ENCODE results near the gene PDE7B.
"Not testable (repeated sequence)": the region's sequence is repeated elsewhere in the genome, so short reads cannot be mapped to it uniquely, and the experiment has no call there.

The PDE7B gene

DNA sequence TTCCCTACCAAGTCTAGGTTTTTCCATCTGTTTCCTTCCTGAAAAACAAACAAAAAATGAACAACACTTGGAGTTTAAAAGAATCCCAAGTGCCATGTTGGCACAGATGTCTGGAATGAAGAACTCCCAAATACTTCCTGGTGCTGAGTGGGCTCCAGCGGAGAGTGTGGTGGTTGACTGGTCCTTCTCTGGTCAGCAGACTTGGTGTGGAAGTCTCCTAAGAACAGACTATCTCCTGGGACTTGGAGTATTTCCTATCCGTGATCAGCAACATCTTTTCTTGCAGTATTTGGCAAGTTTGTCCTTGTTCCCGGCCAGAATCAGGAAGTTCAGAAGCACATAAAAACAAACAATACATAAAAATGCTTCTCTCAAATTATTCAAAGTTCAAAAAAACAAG, 244.5 kb downstream of the PDE7B start:
- DNase-seq (ENCODE audit: low read depth in 1 of 2, low spot score in 1 of 2) = no peak

DNA sequence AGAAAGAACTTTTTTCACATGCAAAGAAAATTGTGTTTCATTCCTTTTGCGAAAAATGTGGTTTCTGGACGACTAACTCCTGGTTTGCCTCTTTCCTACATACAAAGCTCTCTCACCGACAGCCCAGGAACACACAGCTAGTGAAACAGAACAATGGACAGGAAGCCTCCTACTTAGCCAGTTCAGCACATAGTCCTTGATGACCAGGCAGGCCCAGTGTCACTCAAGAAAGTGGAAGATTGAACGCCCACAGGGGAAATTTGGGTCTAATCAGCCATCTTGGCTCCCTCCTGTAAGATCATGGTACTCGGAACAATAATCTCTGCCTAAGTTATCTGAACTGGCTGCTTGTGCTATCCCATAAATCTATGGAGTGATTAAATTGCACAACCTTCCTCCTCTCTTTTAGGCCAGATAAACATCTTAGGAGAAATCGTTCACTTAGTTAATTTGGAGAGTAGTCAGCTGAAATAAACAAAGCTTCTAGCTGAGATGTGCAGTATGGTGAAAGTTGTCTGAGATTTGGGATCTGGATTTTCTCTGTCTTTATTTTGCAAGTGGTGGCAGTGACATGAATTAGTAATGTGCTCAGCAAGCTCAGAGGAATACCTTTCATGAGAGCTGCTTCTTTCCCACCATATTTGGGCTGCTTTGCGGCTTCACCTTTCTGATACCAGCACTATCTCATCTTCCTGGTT, 251.6 kb downstream of the PDE7B start:
- DNase-seq (ENCODE audit: low read depth in 1 of 2, low spot score in 1 of 2) = no peak

DNA sequence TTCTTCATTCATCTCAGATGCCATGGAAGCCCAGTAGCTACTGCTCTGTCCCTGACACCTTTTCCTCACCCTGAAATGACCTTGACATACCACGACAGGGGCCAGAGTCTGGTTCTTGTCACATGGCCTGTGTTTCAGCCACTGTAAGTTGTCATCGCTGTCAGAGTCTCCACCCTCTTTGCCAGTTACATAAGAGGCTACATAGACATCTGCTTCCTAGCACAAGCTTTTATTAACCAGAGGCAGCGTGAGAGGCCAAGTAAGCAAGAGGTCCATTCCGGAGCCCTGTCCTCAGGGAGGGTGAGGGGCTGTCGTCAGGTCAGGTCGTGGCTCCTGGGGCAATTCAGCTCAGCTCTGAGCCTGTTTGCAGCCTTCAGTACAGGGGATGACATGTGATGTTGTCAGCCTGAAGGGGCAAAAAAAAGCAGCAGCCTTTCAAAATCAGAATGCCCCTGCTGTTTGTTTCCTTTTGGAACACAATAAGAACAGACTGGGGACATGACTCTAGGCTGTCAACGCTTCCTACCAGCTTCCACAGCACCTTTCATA, 252.3 kb downstream of the PDE7B start:
- DNase-seq (ENCODE audit: low read depth in 1 of 2, low spot score in 1 of 2) = no peak

DNA sequence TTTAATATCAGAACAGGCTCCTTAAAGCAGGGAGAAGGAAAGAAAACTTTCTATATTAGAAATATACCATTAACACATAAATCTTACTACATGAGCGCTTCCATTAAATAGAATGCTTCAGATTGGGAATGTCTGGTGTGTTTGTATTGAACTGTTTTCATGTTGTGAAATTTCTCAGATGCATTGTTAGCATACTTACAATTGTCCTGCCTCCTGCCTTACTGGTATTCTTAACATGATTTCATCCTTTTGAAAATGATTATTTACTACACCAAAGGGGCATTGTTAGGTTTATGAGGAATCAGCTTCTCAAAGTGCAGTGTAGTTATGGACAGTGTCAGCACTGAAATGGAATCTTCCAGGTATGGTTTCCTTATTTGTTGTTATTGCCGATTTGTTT, 253.1 kb downstream of the PDE7B start:
- no peak for DNase-seq (ENCODE audit: low read depth in 1 of 2, low spot score in 1 of 2)

DNA sequence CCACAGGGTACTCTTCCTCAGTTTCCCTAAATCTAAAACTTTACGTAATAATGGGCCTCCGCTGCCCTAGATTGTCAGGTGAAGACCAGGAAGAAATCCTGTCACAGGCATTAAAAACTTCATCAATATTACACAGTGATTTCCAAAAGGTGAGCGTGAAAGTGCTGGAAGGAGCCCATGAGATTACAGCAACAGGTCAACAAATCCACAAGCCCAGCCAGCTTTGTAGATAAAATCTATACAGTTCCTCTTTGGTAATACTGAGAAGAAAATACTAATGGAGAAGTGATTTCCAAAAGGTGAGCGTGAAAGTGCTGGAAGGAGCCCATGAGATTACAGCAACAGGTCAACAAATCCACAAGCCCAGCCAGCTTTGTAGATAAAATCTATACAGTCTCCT, 254.3 kb downstream of the PDE7B start:
- not testable (repeated sequence) for DNase-seq (ENCODE audit: low read depth in 1 of 2, low spot score in 1 of 2)

DNA sequence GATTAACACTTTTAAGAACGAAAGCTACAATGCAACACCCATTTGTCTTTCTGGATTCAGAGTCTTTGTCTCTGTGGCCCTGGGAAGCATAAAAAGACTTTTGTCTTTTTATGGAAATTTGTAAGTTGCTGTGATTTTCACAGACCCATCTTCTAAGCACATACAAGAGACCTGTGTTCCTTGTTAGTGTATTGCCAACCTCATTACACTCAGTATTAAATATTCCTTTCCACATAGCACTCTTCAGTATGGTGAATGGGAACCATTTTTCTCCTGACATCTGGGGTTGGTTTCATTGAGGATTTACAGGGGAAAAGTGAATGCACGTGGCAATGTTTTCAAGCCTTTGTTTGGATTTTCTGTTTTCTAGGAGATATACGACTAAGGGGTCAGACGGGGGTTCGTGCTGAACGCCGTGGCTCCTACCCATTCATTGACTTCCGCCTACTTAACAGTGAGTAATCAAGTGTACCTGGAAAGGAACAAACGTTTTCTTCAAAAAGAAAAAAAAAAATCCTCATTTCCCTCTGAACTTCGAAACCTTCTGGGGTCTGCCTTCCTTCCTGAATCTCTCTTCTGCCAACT, 257.0 kb downstream of the PDE7B start:
- no peak for DNase-seq (ENCODE audit: low read depth in 1 of 2, low spot score in 1 of 2)

DNA sequence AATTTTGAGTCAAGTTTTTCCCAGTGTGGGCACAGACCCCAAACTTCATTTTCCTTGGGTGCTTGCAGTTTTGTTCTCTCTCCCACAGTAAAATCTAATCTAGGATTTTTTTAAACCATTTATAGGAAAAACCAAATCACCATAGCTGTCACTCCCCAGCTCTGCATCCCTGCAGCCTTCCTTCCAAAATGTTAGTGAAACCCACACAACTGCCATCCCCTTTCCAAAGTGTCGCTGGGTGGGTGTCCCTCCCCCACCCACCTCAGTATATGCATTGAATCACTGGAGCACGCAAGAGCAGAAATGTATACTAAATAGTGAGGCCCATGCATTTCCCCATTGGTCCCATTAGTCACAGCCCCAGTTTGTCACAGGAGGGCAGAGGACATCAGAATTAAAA, 260.3 kb downstream of the PDE7B start:
- DNase-seq (ENCODE audit: low read depth in 1 of 2, low spot score in 1 of 2) = no peak

DNA sequence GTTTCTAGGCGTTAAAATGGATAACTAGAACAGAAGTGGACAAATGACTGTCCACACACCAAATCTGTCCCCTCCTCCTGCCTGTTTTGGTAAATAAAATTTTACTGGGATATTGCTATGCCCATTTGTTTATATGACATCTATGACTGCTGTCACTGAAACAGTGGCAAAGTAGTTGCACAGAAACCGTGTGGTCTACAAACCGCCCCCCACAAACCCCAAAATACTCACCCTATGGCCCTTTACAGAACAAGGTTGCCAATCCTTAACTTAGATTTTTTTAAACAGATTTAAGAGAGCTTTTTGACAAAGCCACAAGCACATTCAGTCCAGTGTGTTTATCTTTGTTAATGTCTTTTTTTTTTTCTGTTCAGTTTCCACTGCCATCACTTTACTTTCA, 260.8 kb downstream of the PDE7B start:
- no peak for DNase-seq (ENCODE audit: low read depth in 1 of 2, low spot score in 1 of 2)

DNA sequence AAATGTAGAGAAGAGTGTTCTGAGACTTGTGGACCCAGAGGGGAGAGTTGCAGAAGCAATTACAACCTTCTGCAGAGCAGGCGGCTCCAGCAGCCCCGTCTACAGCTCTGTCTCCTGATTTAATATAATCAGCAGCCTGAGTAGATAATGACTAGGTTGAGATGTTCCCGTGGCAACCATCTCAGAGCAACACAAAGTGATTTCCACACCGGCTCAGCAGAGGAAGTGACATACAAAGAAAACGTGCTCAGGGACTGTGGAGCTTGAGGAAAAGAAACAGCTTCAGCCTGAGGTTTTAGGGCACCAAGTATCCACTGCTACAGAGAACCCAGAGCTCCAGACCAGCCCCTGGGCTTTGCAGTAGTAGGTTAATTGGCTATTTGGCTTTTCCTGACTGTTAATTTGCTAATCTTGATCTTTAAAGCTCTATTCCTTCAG, 262.3 kb downstream of the PDE7B start:
- no peak for DNase-seq (ENCODE audit: low read depth in 1 of 2, low spot score in 1 of 2)

DNA sequence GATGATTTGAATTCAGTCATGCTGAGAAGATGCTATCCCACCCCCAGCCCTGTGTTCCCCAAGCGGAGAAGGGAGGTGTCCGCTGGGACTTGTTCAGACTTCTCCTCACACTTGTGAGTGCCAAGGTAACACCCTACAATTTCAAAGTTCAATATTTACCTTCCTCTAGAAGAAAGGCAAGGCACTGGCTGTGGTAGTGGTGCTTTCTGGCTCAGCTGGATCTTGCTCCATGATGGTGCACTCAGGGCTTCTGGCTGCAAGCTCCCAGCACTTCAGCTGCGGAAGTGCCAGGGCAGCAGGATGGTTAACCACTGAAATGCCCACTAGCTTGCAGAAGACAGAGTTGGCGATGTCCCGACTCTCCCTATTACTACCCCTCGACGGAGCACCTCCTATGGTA, 263.2 kb downstream of the PDE7B start:
- DNase-seq (ENCODE audit: low read depth in 1 of 2, low spot score in 1 of 2) = no peak

DNA sequence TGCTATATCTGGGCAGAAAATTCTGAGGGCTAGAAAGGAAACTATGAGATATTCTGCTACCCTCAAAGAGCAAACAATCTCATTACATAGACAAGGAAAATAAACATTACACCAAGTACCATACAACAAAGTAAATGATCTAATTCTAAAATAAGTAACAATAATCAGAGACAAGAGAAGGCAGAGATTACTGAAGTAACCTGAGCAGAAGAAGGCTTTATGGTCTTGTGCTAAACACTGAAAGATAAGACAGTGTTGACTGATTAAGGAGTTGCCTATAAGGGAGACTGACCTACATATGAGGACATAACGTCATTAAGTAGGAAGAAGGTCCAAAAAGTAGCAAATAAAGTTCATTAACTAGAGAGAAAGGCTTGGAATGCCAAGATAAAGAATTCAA, 264.4 kb downstream of the PDE7B start:
- no peak for DNase-seq (ENCODE audit: low read depth in 1 of 2, low spot score in 1 of 2)

DNA sequence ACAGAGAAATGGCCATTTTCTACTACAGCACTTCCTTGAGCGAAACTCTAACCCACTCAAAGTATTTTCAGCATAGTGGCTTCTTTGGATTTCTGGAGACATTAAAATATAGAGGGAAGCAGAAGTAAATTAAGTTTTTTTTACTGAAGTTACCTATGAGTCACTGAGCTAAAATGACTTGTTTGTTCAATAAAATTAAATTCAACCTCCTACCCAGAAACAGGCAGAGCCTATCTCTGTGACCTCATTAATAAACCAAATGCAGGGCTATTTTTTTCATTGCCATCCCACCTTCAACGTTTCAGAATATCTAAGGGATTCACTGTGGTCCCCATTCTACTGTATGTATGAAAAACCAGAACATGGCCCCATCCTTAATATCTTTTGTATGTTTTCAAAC, 265.6 kb downstream of the PDE7B start:
- no peak for DNase-seq (ENCODE audit: low read depth in 1 of 2, low spot score in 1 of 2)

DNA sequence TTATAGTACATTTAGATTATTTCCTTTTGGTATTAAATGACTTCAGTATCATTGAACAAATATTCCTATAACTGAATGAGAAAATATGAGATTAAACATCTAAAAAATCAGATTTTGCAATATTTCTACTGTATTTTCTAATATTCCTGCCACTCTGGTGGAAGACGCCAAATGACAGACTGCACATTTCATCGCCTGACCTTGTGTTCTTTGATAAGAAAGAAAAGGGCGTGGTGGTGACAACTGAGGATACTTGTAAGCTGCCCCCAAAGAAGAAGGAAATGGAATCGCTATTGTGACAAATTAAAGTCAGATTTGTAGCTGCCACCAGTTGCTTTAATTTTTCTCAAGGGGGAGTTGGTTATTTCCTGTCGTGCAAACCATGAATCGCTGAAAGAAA, 267.3 kb downstream of the PDE7B start:
- no peak for DNase-seq (ENCODE audit: low read depth in 1 of 2, low spot score in 1 of 2)

DNA sequence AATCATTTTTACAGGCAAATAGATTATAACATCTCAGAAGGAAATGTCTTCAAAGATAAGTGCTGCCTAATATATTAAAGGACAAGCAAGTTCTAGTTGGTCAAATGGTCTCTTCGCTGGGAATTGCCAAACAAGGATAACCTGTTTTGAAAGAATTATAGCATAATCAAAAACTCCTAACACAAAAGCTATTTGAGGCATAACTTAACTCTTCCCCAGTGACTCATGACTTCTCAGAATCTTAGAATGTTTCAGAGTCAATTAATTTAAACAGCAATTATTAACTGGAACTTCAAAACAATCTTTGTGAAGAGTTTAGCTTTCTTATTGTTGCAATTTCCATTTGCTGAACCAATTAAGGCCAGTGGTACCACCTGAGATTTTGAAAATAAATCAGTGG, 272.0 kb downstream of the PDE7B start:
- no peak for DNase-seq (ENCODE audit: low read depth in 1 of 2, low spot score in 1 of 2)

DNA sequence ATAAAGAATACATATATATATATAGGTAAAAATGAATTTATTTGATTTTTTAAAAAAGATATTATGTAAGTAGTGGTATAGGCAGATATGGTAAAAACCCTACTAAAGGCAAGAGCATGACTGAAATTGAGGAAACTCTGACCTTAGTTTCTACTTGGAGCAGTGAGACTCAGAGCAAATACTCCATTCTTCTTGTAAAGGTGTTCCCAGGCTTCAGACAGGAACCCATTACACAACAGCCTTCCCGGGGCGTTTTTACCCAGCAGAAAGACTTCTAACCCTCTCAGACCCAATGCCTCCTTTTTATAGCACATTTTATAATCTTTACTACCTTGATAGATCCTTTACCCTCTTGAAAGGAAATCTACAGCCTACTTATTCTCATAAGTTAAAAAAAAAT, 274.1 kb downstream of the PDE7B start:
- no peak for DNase-seq (ENCODE audit: low read depth in 1 of 2, low spot score in 1 of 2)

DNA sequence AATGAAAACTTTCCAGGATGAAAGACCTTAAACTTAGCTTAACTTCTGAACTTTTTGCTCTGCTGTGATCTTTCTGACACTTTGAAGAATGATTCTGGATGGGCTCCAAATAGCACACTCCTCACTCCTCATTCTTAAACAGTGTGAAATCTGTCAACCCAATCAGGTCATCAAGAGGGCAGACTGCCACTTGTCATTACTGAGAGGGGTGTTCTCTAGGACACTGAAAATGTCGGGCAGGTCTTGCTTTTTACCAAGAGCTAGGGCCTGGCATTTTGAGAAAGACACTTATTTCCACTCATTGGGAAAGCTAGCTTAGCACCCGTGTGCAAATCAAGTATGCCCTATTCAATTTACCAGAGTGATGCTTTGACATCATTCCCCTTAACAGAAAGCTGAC, 276.4 kb downstream of the PDE7B start:
- no peak for DNase-seq (ENCODE audit: low read depth in 1 of 2, low spot score in 1 of 2)

DNA sequence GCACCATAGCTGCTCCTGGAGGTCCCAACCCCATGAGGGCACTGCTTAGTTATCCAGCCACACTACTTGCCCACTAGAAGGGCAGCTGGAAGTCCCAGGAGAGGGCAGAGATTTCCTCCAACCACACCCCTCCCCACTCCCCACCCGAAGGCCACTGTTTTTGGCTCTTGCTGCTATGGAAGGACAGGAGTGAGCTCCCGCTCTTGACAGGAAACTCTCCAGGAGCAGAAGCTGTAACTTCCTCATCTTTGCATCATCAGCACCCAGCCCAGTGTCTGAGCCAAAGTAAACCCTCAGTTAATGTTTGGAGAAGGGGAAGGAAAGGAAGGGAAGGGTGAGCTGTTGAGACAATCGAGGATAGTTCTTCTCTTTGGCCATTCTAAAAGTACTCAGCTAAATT, 277.9 kb downstream of the PDE7B start:
- no peak for DNase-seq (ENCODE audit: low read depth in 1 of 2, low spot score in 1 of 2)

DNA sequence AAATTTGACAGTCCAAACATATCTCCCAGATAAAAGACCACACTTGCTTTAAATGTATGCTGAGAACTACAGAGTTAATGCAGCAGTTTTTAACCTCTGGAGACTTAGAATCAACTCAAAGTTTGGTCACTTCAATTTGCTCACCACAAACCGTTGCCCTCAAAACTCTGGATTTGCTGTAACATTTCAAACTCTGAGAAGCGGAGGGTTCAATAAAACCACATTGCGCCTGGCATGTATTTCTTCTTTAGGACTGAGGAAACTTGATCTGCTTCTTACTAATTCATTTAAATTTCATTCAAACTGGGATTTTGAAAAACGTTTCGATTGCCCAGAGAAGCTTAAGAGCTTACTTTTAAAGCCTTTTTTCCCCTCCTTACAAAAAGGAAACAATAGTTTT, 282.8 kb downstream of the PDE7B start:
- DNase-seq (ENCODE audit: low read depth in 1 of 2, low spot score in 1 of 2) = no peak

DNA sequence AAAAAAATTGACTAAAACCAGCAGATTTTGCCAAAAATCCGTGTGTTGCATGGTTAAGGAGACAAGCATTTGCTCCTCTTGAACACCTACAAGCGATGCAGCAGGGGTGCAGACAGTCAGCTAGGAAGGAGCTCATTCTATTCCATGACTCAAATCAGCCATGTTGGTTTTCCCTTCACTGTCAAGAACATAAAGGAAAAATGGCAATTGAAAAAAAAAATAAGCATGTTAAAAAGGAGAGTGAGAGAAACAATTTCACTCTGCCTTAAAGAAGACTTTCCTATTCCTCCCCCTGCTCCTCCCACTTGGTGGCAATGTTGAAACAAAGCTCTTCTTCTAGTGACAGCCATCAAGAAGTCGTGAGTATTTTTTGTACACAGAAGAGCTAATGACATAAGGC, 283.2 kb downstream of the PDE7B start:
- DNase-seq (ENCODE audit: low read depth in 1 of 2, low spot score in 1 of 2) = no peak

DNA sequence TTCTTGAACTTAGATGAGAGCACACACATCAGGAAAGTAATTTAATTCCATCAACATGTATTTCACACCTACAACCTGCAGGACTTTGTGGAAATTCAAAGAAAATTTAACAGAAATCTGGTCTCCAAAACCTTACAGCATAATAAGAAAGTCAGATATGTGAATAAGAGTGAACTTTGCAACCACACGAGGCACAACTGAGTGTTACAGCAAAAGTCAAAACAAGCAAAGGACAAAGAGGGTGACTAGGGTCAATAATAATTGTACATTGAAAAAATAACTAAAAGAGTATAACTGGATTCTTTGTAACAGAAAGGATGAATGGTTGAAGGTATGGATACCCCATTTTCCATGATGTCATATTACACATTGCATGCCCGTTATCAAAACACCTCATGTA, 284.8 kb downstream of the PDE7B start:
- DNase-seq (ENCODE audit: low read depth in 1 of 2, low spot score in 1 of 2) = no peak

DNA sequence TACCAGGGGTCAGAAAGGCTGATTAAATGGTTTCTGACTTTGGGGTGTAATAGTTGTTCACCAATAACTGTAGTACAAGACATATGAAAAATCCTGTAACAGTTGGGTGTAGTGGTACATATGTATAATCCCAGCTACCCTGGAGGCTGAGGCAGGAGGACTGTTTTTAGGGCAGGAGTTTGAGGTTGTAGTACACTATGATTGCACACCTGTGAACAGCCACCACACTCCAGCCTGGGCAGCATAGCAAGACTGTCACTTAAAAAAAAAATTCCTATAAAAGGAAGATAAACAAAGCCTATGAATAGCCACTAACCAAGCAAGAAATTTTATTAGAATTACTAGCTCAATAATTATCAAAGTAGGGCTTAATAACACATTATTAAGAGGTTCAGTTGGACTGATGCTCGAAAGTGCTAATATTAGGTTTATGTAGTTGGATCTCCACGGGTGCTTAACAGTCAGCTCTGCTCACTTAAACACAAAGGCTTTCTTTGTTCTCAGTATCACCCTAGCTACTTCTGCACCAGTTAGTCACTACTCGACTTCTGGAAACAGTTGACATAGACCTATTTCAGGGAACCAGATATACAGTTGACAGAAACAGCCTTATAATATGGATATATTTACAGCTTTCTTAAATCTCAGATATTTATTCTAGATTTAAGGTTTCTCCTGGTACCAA, 285.6 kb downstream of the PDE7B start:
- DNase-seq (ENCODE audit: low read depth in 1 of 2, low spot score in 1 of 2) = no peak

DNA sequence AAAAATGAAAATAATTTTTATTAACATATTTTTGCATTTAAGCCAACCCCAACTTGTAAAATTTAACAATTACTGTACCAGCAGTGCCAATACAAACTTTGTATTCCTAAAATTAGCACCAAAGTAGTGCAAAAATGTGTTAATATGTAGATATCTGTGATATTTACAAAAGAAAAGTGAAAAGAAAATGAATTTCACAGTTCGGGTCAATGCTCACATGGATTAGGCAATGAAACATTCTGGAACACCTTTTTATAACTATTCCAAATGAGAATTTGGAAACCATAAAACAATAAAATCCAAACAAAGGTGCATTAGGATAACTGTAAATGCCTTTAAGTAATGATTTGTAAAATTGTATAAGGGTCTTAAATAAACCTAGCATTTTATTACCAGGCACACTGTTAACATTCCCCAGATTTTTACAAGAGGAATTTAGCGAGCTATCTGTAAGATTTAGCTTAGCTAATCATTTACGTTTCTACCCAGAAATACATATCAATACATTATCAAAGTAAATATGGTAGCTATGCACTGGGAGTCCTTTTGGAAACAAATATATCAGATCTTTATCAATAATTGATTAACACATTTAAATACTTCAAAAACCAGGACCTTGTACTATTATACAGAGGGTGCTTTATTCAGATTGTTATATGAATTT, 286.4 kb downstream of the PDE7B start:
- DNase-seq (ENCODE audit: low read depth in 1 of 2, low spot score in 1 of 2) = no peak

Measured in activated T-helper 1 cell treated with anti-CD3 and anti-CD28 coated beads, Interleukin-2, amount 50 U/mL, for 16 hours (primary cell).